WTC11 (cell line): ENCODE results near the gene CD72. TPM values are rescaled to one million over a fixed set of nuclear protein-coding genes. Genes with fewer than 3 reads are reported as not detected.

Source experiments
- ATAC-seq: fragments of 200-7000 bp; cut with Tn5 transposase; 2 replicates; pipeline ENCODE4 v1.10.0; 2021; ENCODE audit warnings: mild to moderate bottlenecking, moderate library complexity
- CTCF ChIA-PET: fragments of 300-600 bp; sonication (Branson Sonifier 250); formaldehyde crosslinking; loops from one replicate; lab custom pipeline; 2021; ENCODE audit warnings: antibody characterized with exemption; lab: Charles Lee
- POLR2A ChIA-PET: fragments of 350-600 bp; sonication (Branson Sonifier 250); formaldehyde crosslinking; loops from one replicate; lab custom pipeline; 2021; ENCODE audit warnings: antibody characterized with exemption; lab: Charles Lee
- DNase-seq: peaks from one replicate; pipeline ENCODE4 v3.0.0; 2021; ENCODE audit warnings: low spot score
- H3K27ac Mint-ChIP-seq: 2 replicates; pipeline ENCODE4 v1.8.0; 2021; ENCODE audit warnings: mixed read lengths
- H3K27me3 Mint-ChIP-seq: 2 replicates; pipeline ENCODE4 v1.8.0; 2021; ENCODE audit warnings: low read depth, mild to moderate bottlenecking, moderate library complexity, mixed read lengths
- H3K36me3 Mint-ChIP-seq: 2 replicates; pipeline ENCODE4 v1.8.0; 2021; ENCODE audit warnings: mixed read lengths
- H3K4me1 Mint-ChIP-seq: 2 replicates; pipeline ENCODE4 v1.8.0; 2022; ENCODE audit warnings: mixed read lengths
- H3K4me3 Mint-ChIP-seq: 2 replicates; pipeline ENCODE4 v1.8.0; 2021; ENCODE audit warnings: mild to moderate bottlenecking, moderate library complexity, mixed read lengths
- H3K9me3 Mint-ChIP-seq: 2 replicates; pipeline ENCODE4 v1.8.0; 2021; ENCODE audit warnings: mixed read lengths
- AR ChIP-seq: fragments of 250-450 bp; sonication (Bioruptor Pico); IDR thresholded peaks from 2 replicates; pipeline ENCODE4 v1.9.0; 2021; ENCODE audit warnings: mild to moderate bottlenecking
- ATF6 ChIP-seq: sonication (generic); formaldehyde crosslinking; IDR thresholded peaks from 2 replicates; pipeline ENCODE4 v1.8.1; 2023; ENCODE audit warnings: mild to moderate bottlenecking, missing genetic modification reagents
- CDX4 ChIP-seq: fragments of 250-450 bp; sonication (Bioruptor Pico); IDR thresholded peaks from 2 replicates; pipeline ENCODE4 v1.9.0; 2021; ENCODE audit warnings: moderate library complexity, mild to moderate bottlenecking, inconsistent platforms, borderline replicate concordance
- E2F1 ChIP-seq: sonication (generic); formaldehyde crosslinking; IDR thresholded peaks from 2 replicates; pipeline ENCODE4 v1.8.0; 2022; ENCODE audit warnings: mild to moderate bottlenecking, missing genetic modification reagents
- E2F4 ChIP-seq: sonication (generic); formaldehyde crosslinking; IDR thresholded peaks from 2 replicates; pipeline ENCODE4 v1.8.1; 2022; ENCODE audit warnings: low read depth, mild to moderate bottlenecking, moderate library complexity, missing genetic modification reagents, borderline replicate concordance
- ESRRA ChIP-seq: sonication (generic); formaldehyde crosslinking; IDR thresholded peaks from 2 replicates; pipeline ENCODE4 v1.8.1; 2022; ENCODE audit warnings: mild to moderate bottlenecking, missing genetic modification reagents, borderline replicate concordance
- GRHL2 ChIP-seq: fragments of 250-450 bp; sonication (Bioruptor Pico); IDR thresholded peaks from 2 replicates; pipeline ENCODE4 v1.8.0; 2022; ENCODE audit warnings: mild to moderate bottlenecking, moderate library complexity; ENCODE audit not compliant: insufficient replicate concordance, severe bottlenecking
- MAX ChIP-seq: sonication (generic); formaldehyde crosslinking; IDR thresholded peaks from 2 replicates; pipeline ENCODE4 v1.8.0; 2022; ENCODE audit warnings: mild to moderate bottlenecking, missing genetic modification reagents
- PRRX2 ChIP-seq: fragments of 250-450 bp; sonication (Bioruptor Pico); IDR thresholded peaks from 2 replicates; pipeline ENCODE4 v1.8.0; 2021; ENCODE audit warnings: mild to moderate bottlenecking
- RELA ChIP-seq: sonication (generic); formaldehyde crosslinking; IDR thresholded peaks from 2 replicates; pipeline ENCODE4 v1.8.1; 2022; ENCODE audit warnings: missing genetic modification reagents, mild to moderate bottlenecking, borderline replicate concordance
- SMAD3 ChIP-seq: sonication (generic); formaldehyde crosslinking; IDR thresholded peaks from 2 replicates; pipeline ENCODE4 v1.8.0; 2022; ENCODE audit warnings: missing genetic modification reagents, mild to moderate bottlenecking, borderline replicate concordance
- SP1 ChIP-seq: sonication (generic); formaldehyde crosslinking; conservative IDR thresholded peaks from 2 replicates; pipeline ENCODE4 v1.8.1; 2022; ENCODE audit warnings: missing genetic modification reagents
- STAT6 ChIP-seq: sonication (generic); formaldehyde crosslinking; conservative IDR thresholded peaks from 2 replicates; pipeline ENCODE4 v1.8.1; 2023; ENCODE audit warnings: mild to moderate bottlenecking, low read depth, missing genetic modification reagents, moderate library complexity
- ZBTB21 ChIP-seq: sonication (generic); formaldehyde crosslinking; IDR thresholded peaks from 2 replicates; pipeline ENCODE4 v1.8.1; 2023; ENCODE audit warnings: mild to moderate bottlenecking, missing genetic modification reagents, borderline replicate concordance
- ZBTB43 ChIP-seq: sonication (generic); formaldehyde crosslinking; IDR thresholded peaks from 2 replicates; pipeline ENCODE4 v1.8.1; 2023; ENCODE audit warnings: mild to moderate bottlenecking, missing genetic modification reagents
- ZMAT4 ChIP-seq: fragments of 250-450 bp; sonication (Bioruptor Pico); IDR thresholded peaks from 2 replicates; pipeline ENCODE4 v1.9.0; 2021; ENCODE audit warnings: mild to moderate bottlenecking
- ZNF121 ChIP-seq: sonication (generic); formaldehyde crosslinking; IDR thresholded peaks from 2 replicates; pipeline ENCODE4 v1.8.0; 2023; ENCODE audit warnings: missing genetic modification reagents
- ZNF263 ChIP-seq: sonication (generic); formaldehyde crosslinking; IDR thresholded peaks from 2 replicates; pipeline ENCODE4 v1.8.1; 2022; ENCODE audit warnings: low read depth, mild to moderate bottlenecking, moderate library complexity, missing genetic modification reagents
- ZSCAN18 ChIP-seq: fragments of 250-450 bp; sonication (Bioruptor Pico); IDR thresholded peaks from 2 replicates; pipeline ENCODE4 v2.1.2; 2022; ENCODE audit warnings: mild to moderate bottlenecking, moderate library complexity
- total RNA-seq: library from RNA; stranded (reverse); gene quantifications from 3 replicates; pipeline ENCODE4 v1.2.3, GENCODE V29; 2021

Gene CD72
- total RNA-seq, 1 experiment from 2014 or later, result 2.9 TPM

- H3K36me3 Mint-ChIP-seq, result no peaks in the 10 kb centered on the region
- no peak for ATAC-seq
- H3K9me3 Mint-ChIP-seq, result no peaks in the 10 kb centered on the region
- no peak for TF ChIP-seq ZSCAN18 (CRISPR knock-in tag)
- TF ChIP-seq E2F4 (CRISPR knock-in tag), result no peak
- no peak for TF ChIP-seq SP1
- TF ChIP-seq PRRX2 (CRISPR knock-in tag), result no peak
- no peak for TF ChIP-seq AR (CRISPR knock-in tag)
- TF ChIP-seq ZNF263, result no peak
- TF ChIP-seq ATF6, result no peak
- no peak for TF ChIP-seq E2F1
- no peak for TF ChIP-seq RELA (CRISPR knock-in tag)
- TF ChIP-seq SMAD3, result no peak
- no peak overlapping the region for H3K27ac Mint-ChIP-seq
- CTCF ChIA-PET, result interaction anchor here (1.2 to 2.0 kb wide), 3 partner anchors 9 to 26 kb away, joined by 4 to 13 read pairs (median 6); no protein-coding TSS in a partner anchor
- H3K4me3 Mint-ChIP-seq, result no peak overlapping the region
- peaks cover 47% of the 10 kb centered on the region for H3K27me3 Mint-ChIP-seq
- POLR2A ChIA-PET, result no interaction called here
- DNase-seq, result no peak
- H3K4me1 Mint-ChIP-seq, result peaks cover 9% of the 10 kb centered on the region
These were observed 1.6 kb upstream of the CD72 start for GRCh38 chr9:35619800-35620158.

GRCh38 chr9:35618854-35619799, 914 bp upstream of the CD72 start:
- Mint-ChIP-seq H3K36me3 (no peaks in the 10 kb centered on the region), H3K27ac (no peak overlapping the region), H3K4me1 (peaks cover 9% of the 10 kb centered on the region), H3K4me3 (no peak overlapping the region), H3K27me3 (peaks cover 53% of the 10 kb centered on the region), H3K9me3 (no peaks in the 10 kb centered on the region)
- DNase-seq, result no peak
- ATAC-seq, result no peak
- CTCF ChIA-PET, result interaction anchor here (0.9 to 2.0 kb wide), 4 partner anchors 9 to 27 kb away, joined by 3 to 13 read pairs (median 5); no protein-coding TSS in a partner anchor
- POLR2A ChIA-PET, result no interaction called here
- TF ChIP-seq MAX (CRISPR knock-in tag), result no peak
- TF ChIP-seq GRHL2, result no peak
- no peak for TF ChIP-seq STAT6
- no peak for TF ChIP-seq ZBTB43 (CRISPR knock-in tag)
- no peak for TF ChIP-seq ESRRA (CRISPR knock-in tag)
- no peak for TF ChIP-seq ZMAT4 (CRISPR knock-in tag)
- no peak for TF ChIP-seq ZBTB21 (CRISPR knock-in tag)
- no peak for TF ChIP-seq ZNF121 (CRISPR knock-in tag)
- no peak for TF ChIP-seq CDX4 (CRISPR knock-in tag)
